Measurements from ENCODE around the gene BCAM.
"Not testable (repeated sequence)": the region's sequence is repeated elsewhere in the genome, so short reads cannot be mapped to it uniquely, and the experiment has no call there.

Gene BCAM

GRCh38 chr19:44848812-44849447, 40.0 kb downstream of the BCAM start:
- no peak for DNase-seq (ENCODE audit: low spot score)

DNA sequence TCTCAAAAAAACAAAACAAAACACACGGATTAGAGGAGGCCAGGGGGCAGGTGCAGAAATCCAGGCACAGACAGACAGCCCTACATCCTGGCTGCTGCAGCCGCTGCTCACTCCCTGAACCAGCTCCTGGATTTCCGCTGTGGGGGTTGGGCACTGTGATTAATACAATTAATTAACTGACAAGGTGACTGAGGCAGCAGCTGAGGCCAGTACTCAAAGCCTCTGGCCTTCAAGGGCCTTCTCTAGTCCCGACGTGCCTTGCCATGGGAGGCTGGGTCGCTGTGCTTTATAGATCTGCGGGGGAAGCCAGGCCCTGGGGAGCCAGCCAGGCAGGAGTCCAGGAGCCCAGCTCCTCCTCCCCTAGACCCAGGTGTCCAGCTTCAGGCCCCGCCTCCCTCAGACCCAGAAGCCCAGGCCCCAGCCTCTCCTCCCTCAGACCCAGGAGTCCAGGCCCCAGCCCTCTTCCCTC, 41.8 kb downstream of the BCAM start:
- no peak for DNase-seq (ENCODE audit: low spot score)

GRCh38 chr19:44851427-44851826, 42.5 kb downstream of the BCAM start:
- DNase-seq (ENCODE audit: low spot score), result no peak

DNA sequence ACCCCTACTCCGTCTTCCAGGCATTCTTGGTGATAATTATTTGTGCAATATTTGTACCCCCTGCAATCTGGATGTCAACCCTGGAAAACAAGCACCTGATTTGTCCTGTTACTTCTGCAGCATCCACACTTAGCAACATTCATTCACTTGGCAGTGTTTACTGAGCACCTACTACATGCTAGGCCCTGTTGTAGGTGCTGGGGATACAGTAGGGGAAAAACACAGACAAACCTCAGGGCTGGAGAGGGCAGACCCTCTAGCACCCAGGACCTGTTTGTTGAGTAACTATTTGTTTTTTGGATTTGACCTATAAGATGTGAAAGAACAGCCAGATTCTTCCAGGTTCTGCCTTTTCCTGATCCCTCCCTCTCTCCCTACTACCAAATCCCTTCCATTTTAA, 46.7 kb downstream of the BCAM start:
- no peak for DNase-seq (ENCODE audit: low spot score)

DNA sequence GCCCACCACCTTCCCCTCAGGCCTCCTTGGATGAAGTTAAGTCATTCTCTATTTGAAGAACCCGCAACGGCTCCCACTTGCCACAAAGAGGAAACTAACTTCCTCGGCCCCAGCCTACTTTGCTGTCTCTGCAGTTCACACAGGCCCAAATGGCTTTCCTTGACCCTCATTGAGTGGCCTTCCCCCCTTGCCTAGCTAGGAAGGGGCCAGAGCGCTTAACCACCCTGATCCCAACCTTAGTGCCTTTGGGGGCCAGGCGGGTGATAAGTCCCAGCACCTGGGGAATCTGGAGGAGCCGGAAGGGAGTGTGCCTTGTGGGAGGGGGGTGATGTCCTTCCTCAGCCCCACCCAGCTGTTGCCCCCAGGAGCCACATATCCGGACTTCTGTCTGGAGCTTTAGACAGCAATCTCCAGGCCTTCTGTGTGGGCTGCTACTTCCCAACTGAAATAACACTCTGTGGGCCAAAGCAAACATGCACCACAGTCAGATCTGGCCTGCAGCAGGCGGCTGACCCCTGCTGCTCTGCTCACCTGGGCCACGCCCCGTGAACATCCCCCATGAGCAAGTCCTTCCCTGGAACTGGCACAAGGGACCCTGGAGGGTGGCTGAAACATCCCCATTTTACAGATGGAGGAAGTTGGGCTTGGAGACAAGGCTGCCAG, 47.6 kb downstream of the BCAM start:
- no peak for DNase-seq (ENCODE audit: low spot score)

GRCh38 chr19:44857837-44858236, 48.9 kb downstream of the BCAM start:
- DNase-seq (ENCODE audit: low spot score), result no peak

DNA sequence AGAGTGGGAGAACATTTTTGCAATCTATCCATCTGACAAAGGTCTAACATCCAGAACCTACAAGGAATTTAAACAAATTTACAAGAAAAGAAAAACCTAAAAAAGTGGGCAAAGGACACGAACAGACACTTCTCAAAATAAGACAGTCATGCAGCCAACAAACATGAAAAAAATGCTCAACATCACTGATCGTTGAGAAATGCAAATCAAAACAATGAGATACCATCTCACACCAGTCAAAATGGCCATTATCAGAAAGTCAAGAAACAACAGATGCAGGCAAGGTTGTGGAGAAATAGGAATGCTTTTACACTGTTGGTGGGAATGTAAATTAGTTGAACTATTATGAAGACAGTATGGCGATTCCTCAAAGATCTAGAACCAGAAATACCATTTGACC, 52.7 kb downstream of the BCAM start:
- not testable (repeated sequence) for DNase-seq (ENCODE audit: low spot score)

DNA sequence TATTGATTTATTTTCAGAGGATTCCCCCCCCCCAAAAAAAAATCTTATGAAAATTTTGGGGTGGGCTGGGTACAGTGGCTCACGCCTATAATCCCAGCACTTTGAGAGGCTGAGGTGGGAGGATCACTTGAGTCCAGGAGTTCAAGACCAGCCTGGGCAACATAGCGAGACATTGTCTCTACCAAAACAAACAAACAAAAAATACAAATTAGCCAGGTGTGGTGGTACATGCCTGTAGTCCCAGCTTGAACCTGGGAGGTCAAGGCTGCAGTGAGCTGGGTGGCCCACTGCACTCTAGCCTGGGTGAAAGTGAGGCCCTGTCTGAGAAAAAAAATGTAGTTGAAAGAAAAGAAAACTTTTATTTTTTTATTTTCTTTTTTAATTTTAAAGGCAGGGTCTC, 55.1 kb downstream of the BCAM start:
- DNase-seq (ENCODE audit: low spot score), result no peak

GRCh38 chr19:44865196-44865767, 56.4 kb downstream of the BCAM start:
- no peak for DNase-seq (ENCODE audit: low spot score)

- DNase-seq (ENCODE audit: low spot score), result no peak
Measured at GRCh38 chr19:44866664-44867063, 57.8 kb downstream of the BCAM start.

- DNase-seq (ENCODE audit: low spot score), result no peak
Measured at GRCh38 chr19:44867578-44867977, 58.7 kb downstream of the BCAM start.

DNA sequence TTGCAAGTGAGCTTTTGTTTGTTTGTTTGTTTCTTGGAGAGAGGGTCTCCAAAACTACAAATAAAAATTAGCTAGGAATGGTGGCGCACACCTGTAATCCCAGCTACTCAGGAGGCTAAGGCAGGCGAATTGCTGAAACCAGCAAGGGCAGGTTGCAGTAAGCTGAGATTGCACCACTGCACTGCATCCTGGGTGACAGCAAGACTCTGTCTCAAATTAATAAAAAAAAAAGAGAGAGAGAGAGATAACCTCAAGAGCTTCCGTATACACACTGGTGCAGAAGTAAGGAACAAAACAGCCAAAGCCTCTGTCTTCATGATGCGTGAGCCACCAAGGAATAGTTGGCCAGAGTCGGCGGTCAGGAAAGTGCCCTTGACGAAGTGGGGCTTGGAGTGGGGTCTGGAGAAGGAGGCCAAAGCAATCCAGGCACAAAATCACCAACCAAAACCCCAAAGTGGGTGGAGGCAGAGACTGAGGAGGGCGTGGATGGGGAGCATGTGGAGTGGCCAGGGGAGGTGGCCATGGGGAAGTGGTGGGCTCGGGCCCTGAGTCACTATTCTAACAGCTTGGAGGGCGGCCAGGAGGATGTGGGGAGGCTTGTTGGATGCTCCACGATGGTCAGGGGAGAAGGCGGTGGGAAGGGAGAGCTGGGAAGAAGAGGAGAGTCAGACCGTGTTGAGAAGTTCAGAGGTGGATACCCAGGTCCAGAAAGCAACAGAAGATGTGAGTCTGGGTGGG, 61.0 kb downstream of the BCAM start:
- no peak for DNase-seq (ENCODE audit: low spot score)

Data from activated CD4-positive, alpha-beta T cell treated with anti-CD3 and anti-CD28 coated beads, Interleukin-2, Interleukin-4, amounts not matched to agents 100 ng/mL and 50 ng/mL, durations not matched to agents 16 hours and 8 hours (primary cell).